ENCODE results near the gene ACTRT2. TPM values are rescaled to one million over a fixed set of nuclear protein-coding genes. Genes with fewer than 3 reads are reported as not detected.

ACTRT2 gene
- total and polyA plus RNA-seq, 2 donors (not counting 3 experiments of a cell fraction or from before 2014, with no cell fraction given): not detected

- DNase-seq (ENCODE audit: low read depth, low spot score) (no peak), FAIRE-seq (no peak)
- intact Hi-C loops (cut with micrococcal nuclease): no loop called here
- no peaks in the 10 kb centered on the region for H3K79me2 ChIP-seq (ENCODE audit: control insufficient read depth, insufficient read depth, low read length)
- H3K27me3 ChIP-seq (ENCODE audit: control insufficient read depth in 2 of 2, insufficient read depth in 2 of 2, low read length in 2 of 2): no peaks in the 10 kb centered on the region
- H3K4me1 ChIP-seq (ENCODE audit: control insufficient read depth, extremely low read depth, insufficient read depth, low read length): no peaks in the 10 kb centered on the region
- dilution Hi-C loops (cut with MboI; ENCODE audit: extremely low pct_ligation_motif_present, low sequenced_read_pairs): no loop called here
- no peaks in the 10 kb centered on the region for H3K9me3 ChIP-seq (replicated peaks; ENCODE audit: control insufficient read depth, insufficient read depth, low read length)
- no TSS peak for BruUV-seq (replicated peaks)
- H4K20me1 ChIP-seq (replicated peaks; ENCODE audit: control insufficient read depth, extremely low read depth, insufficient read depth, low read length): no peaks in the 10 kb centered on the region
- POLR2A ChIA-PET: no interaction called here
- H3K27ac ChIP-seq (ENCODE audit: insufficient read depth, low read depth, low read length): no peak overlapping the region
- no peaks in the 10 kb centered on the region for H3K9me1 ChIP-seq (replicated peaks; ENCODE audit: control insufficient read depth, extremely low read depth, insufficient read depth, low read length)
- no peak overlapping the region for H3K9ac ChIP-seq (replicated peaks; ENCODE audit: extremely low read depth, insufficient read depth, low read length)
- CTCF ChIA-PET: no interaction called here
- H3K36me3 ChIP-seq (ENCODE audit: control insufficient read depth in 2 of 2, extremely low read depth in 1 of 2, insufficient read depth in 2 of 2, low read length in 2 of 2): no peaks in the 10 kb centered on the region
- H3K4me2 ChIP-seq (ENCODE audit: insufficient read depth, low read length): no peak overlapping the region
- no peak overlapping the region for H3K4me3 ChIP-seq (replicated peaks in 1 of 3; ENCODE audit: insufficient read depth in 1 of 3, low read depth in 1 of 3, low read length in 3 of 3)
- no peak for TF ChIP-seq FOS (IDR thresholded peaks at IDR 0.05; ENCODE audit: borderline replicate concordance, insufficient read depth, low read length)
- TF ChIP-seq POLR2AphosphoS5 (IDR thresholded peaks at IDR 0.05; ENCODE audit: insufficient read depth, low read depth, low read length): no peak
- TF ChIP-seq MYC (IDR thresholded peaks at IDR 0.05; ENCODE audit: low read depth, low read length): no peak
- TF ChIP-seq JUN (IDR thresholded peaks at IDR 0.05; ENCODE audit: borderline replicate concordance, insufficient read depth, insufficient read length, low read depth): no peak
- no peak for TF ChIP-seq CTCF (IDR thresholded peaks at IDR 0.05; ENCODE audit: extremely low read depth in 1 of 2, insufficient read depth in 1 of 2, low read depth in 1 of 2, low read length in 2 of 2)
- no peak for TF ChIP-seq GATA2 (IDR thresholded peaks at IDR 0.05; ENCODE audit: insufficient read depth, insufficient read length, low read depth, low read length)
- TF ChIP-seq EZH2 (IDR thresholded peaks at IDR 0.05; ENCODE audit: borderline replicate concordance, low read depth, low read length, severe bottlenecking): no peak
- TF ChIP-seq POLR2A (IDR thresholded peaks at IDR 0.05; ENCODE audit: low read depth, low read length): no peak
- no peak overlapping the region for H2AFZ ChIP-seq (ENCODE audit: low read depth, low read length)
Observed at GRCh38 chr1:3050603-3051002, 29.3 kb downstream of the ACTRT2 start.

Data from endothelial cell of umbilical vein (primary cell).